ENCODE results near the gene HTR4. TPM values are rescaled to one million over a fixed set of nuclear protein-coding genes. Genes with fewer than 3 reads are reported as not detected.

HTR4 gene
- total RNA-seq, 2 donors from 2014 or later = 7.5 to 8.9 TPM

DNA sequence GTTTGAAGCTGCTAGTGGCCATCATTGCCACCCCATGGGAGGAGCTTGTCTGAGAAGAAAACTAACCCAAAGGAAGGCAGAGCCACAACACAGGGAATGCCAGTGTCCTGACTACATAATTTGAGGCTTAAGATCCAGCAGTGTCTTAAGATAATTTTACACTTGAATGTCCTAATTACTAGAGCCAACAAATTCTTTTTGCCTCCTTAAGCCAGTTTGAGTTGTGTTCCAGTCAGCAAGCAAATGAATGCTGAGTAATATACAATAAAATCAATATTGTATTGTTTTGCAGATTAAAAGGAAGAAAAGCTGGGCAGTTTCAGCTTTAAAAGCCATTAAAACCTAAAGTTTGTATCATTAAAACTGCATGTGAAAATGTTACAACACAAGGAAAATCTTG is 13.9 kb downstream of the HTR4 start:
- no peak for DNase-seq
- Histone ChIP-seq H3K27me3 (no peaks in the 10 kb centered on the region), H3K9ac (ENCODE audit: low read depth in 2 of 2, low read length in 2 of 2) (no peak overlapping the region), H3K4me1 (no peaks in the 10 kb centered on the region), H3K9me3 (no peaks in the 10 kb centered on the region), H3K36me3 (no peaks in the 10 kb centered on the region), H3K27ac (no peak overlapping the region), H3K4me3 (no peak overlapping the region)
- intact Hi-C loops (cut with DNase I) = no loop called here
- TF ChIP-seq, protein P1, sequence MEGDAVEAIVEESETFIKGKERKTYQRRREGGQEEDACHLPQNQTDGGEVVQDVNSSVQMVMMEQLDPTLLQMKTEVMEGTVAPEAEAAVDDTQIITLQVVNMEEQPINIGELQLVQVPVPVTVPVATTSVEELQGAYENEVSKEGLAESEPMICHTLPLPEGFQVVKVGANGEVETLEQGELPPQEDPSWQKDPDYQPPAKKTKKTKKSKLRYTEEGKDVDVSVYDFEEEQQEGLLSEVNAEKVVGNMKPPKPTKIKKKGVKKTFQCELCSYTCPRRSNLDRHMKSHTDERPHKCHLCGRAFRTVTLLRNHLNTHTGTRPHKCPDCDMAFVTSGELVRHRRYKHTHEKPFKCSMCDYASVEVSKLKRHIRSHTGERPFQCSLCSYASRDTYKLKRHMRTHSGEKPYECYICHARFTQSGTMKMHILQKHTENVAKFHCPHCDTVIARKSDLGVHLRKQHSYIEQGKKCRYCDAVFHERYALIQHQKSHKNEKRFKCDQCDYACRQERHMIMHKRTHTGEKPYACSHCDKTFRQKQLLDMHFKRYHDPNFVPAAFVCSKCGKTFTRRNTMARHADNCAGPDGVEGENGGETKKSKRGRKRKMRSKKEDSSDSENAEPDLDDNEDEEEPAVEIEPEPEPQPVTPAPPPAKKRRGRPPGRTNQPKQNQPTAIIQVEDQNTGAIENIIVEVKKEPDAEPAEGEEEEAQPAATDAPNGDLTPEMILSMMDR (IDR thresholded peaks at IDR 0.05) = no peak

DNA sequence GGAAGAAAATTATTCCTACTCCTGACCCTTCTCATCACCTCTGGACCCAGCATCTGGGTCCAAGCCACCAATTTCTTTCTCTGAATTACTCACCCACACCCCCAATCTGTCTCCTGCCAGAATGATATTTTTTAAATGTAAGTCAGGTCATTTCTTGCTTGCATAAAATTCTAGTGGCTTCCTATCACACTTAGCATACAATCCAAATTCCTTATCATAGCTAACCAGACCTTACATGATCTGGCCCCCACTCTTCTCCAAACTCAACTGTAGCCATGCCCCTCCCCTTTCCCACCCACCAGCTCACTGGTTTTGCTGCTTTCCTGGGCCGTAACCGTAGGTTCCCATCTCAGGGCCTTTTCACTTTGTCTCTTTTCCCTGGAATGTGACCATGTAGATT is 15.2 kb downstream of the HTR4 start:
- Histone ChIP-seq H3K9me3 (no peaks in the 10 kb centered on the region), H3K27me3 (no peaks in the 10 kb centered on the region), H3K27ac (no peak overlapping the region), H3K9ac (ENCODE audit: low read depth in 2 of 2, low read length in 2 of 2) (no peak overlapping the region), H3K4me3 (no peak overlapping the region), H3K4me1 (no peaks in the 10 kb centered on the region), H3K36me3 (no peaks in the 10 kb centered on the region)
- DNase-seq = no peak
- TF ChIP-seq, protein P1 (IDR thresholded peaks at IDR 0.05) = no peak
- intact Hi-C loops (cut with DNase I) = no loop called here

DNA sequence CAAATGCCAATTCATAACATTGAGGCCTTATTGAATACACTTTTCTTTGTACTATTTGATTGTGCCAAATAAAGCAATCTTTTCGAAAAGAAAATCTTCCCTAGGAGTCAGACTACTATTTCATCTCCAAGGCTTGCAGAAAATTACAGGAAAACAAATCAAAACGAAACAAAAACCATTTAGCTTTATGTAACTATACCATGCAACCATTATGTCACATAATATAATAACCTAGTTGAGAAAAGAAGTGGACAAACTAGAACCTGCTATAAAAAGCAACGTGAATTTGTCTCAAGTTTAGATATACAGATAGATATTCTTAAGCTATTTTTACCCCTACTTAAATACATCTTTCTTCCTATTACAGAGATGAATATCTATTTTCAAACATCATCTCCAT is 18.0 kb downstream of the HTR4 start:
- Histone ChIP-seq H3K9me3 (no peaks in the 10 kb centered on the region), H3K36me3 (no peaks in the 10 kb centered on the region), H3K27me3 (no peaks in the 10 kb centered on the region), H3K4me3 (no peak overlapping the region), H3K4me1 (no peaks in the 10 kb centered on the region), H3K9ac (ENCODE audit: low read depth in 2 of 2, low read length in 2 of 2) (no peak overlapping the region), H3K27ac (peak overlapping the region; percentile 30)
- intact Hi-C loops (cut with DNase I) = no loop called here
- no peak for DNase-seq
- TF ChIP-seq, protein P1 (IDR thresholded peaks at IDR 0.05) = no peak

DNA sequence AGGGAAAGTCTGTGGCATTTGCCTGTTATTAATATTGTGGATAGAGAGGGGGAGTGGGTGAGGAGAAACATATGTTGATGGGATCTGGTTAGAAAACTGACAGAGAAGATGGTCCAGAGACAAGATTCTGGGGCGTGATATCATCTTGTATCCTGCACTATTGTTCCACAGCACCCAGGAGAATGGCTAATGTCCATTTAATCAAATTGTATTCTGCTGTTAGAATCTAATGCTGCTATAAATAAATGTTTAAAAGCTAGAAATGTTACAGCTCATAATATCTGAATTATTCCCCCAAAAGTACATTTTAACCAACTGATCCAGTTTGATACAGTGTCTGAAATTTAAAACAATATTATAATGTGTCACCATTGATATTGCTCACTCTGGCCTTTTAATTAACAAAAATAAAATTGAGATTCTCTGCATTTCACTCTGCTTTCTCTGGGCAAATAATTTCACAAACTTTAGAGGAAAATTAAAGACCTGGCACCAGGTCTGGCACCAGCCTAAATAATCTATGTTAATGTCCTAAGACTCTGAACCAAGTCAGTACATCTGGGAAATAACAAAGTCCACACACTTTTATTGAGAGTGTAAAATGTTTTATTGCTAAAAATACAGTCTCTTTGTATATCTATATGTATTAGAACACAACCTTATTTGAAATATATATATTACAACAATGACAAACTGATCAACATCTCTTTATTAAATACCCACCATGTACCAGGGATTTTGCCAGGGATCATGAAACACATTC is 18.8 kb downstream of the HTR4 start:
- TF ChIP-seq, protein P1 (IDR thresholded peaks at IDR 0.05) = no peak
- H3K9me3 ChIP-seq = no peaks in the 10 kb centered on the region
- H3K9ac ChIP-seq (ENCODE audit: low read depth in 2 of 2, low read length in 2 of 2) = no peak overlapping the region
- DNase-seq = no peak
- H3K27ac ChIP-seq = peak overlapping the region; percentile 30
- H3K4me1 ChIP-seq = no peaks in the 10 kb centered on the region
- no peaks in the 10 kb centered on the region for H3K27me3 ChIP-seq
- H3K36me3 ChIP-seq = no peaks in the 10 kb centered on the region
- no peak overlapping the region for H3K4me3 ChIP-seq
- intact Hi-C loops (cut with DNase I) = no loop called here

DNA sequence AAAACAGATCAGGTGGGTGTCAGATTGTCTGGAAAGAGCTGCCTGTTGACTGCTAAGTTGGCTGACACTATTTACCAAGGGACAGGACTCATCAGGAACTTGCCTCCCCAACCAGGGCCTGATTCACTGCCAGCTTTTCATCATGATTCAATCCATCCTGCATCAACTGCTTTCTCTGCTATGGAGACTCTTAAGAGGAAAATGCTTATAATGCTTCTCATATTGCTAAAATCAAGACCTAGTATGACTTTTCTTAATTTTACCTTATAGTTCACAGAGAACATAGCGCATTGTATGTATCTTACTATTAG is 21.3 kb downstream of the HTR4 start:
- DNase-seq = peak; percentile 35
- no peak overlapping the region for H3K27ac ChIP-seq

More for the DNA sequence above, 21.3 kb downstream of the HTR4 start:
- Histone ChIP-seq H3K9me3 (no peaks in the 10 kb centered on the region), H3K4me1 (no peaks in the 10 kb centered on the region), H3K9ac (ENCODE audit: low read depth in 2 of 2, low read length in 2 of 2) (no peak overlapping the region), H3K4me3 (no peak overlapping the region), H3K36me3 (no peaks in the 10 kb centered on the region), H3K27me3 (no peaks in the 10 kb centered on the region)
- TF ChIP-seq, protein P1 (IDR thresholded peaks at IDR 0.05) = no peak
- intact Hi-C loops (cut with DNase I) = no loop called here
